Fibroblast of skin of left biceps (primary cell): ENCODE measurements around the gene KIZ.
"Not testable (repeated sequence)": the region's sequence is repeated elsewhere in the genome, so short reads cannot be mapped to it uniquely, and the experiment has no call there.

ENCODE experiments used
- DNase-seq, 2 experiments: peaks; one replicate each; pipeline ENCODE4 v3.0.0-alpha.2; 2013; ENCODE audit warnings: low read depth in 2 of 2

The KIZ gene

DNA sequence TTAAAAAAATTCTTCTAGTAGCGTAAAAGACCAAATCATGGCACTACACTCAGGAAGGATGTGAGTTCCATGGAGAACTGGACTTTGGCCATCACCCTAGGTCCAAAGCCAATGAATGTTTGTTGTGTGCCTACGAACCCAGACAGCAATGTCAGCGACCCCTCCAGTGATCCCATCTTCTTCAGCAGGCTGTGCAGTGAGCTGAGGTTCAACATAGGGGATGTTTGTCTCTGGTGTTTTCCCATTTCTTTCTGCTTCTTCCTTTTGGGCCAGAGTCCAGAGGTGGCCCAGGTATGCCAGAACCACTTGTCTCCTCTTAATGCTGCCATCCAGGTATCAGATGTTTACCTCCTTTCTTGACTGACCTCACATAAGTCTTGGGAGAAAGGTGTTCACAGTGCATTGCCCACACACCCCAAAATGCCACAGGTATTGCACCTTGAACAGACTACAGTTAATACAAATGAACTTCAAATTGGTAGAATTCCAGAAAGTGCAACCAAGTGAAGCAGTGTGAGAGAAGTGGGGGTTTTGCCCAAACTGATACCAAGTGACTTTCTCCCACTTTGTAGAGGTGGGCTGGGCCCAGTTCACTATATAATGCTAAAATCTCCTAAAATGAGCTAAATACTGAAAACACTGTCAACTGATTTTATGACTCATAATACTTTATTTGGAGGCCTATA is 14.1 kb downstream of the KIZ start:
- DNase-seq = no peak

DNA sequence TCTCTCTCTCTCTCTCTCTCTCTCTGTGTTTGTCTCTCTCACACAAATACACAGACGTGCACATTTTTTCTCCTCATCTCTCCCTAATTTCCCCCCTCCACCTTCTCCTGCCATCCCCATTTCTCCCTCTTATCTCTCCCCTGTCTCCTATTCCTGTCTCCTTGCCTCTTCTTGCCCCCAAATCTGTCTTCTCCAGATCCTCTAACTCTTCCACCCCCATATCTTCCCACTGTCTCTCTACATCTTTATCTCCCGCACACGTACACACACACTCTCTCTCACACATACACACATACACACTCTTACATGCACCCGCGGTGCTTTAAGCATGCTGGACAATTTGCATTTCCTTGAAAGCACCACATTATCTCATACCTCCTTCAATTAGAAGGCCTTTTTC is 15.9 kb downstream of the KIZ start:
- no peak for DNase-seq

DNA sequence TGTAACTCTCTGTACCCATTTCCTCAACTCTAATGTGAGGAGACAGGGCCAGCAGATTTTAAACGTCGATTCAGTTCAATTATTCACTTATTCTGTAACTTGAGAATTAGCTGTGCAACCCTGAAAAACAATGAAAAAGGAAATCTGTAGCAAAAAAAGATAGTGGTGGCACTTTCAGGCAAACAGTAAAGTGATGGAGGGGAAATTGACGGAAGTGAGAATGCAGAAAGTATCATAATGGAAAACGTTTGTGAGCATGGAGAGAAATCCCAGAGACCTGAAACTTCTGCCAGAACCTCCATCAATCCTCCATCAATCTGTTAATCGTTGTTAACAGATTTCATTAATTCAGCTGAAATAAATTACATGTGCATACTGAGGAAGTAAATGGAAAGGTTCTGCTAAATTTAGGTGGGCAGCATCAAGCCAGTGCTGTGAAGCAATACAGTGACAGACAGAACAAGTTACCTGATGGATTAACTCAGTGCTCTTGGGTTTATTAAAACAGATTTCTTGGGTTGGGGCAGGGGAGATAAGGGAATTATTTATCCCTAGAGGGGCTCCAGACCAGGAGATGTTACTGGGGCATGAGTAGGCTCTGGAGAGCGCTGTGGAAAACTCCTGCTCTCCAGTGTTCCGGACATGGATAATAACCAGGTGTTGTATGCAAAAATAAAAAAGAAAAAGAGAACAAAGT is 17.5 kb downstream of the KIZ start:
- DNase-seq = no peak

DNA sequence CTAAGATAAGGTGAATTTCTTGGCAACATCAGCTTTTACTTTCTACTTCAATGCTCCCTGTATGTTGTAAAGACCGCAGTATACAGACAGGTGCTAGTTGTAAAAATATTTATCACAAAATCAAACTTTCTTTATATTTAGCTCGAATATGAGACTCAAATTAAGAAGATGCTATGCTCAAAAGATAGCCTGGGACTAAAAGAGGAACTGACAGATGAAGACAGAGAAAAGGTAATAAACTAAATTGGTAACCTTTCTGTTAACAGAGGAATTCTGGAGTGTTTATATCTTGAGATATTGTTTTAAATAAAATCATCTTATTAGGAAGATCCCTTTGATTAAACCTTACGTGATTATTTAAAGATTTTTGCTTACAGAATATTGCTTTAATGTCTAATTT is 19.5 kb downstream of the KIZ start:
- DNase-seq = no peak

DNA sequence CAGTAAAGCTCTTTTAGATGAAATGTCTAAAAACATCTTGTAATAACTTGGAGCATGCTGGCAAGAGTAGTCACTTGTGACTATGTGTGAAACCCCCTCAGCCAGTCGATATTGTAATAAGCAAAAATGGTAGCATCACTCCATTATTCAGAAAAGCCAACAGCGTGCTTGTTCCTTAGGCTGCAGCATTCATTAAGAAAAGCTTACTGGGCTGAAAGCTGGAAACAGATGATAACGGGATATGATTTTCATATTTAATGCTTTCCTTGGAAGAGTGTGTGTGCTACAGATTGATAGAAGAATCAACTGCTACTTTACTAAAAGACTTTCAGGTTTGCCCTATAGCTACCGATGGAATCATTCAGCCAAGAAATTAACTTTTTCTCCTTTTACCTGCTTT is 20.3 kb downstream of the KIZ start:
- no peak for DNase-seq

DNA sequence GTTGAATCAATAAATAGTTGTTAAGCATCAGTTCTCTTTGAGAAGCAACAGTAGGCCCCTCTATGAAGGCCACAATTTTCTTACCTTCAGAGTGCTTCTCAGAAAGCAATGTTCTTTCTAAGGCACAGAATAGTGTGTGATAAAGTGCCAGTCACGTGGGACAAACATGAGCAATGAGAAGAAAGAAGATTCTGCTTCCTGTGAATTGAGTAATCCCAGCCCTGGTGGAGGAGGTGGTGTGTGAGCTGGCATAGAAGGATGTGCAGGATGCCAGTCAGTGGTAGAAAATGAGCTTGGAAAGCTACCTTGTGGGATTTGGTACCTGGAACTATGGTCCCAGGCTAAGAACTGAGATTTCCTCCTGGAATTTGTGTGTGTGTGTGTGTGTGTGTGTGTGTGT is 21.7 kb downstream of the KIZ start:
- no peak for DNase-seq

DNA sequence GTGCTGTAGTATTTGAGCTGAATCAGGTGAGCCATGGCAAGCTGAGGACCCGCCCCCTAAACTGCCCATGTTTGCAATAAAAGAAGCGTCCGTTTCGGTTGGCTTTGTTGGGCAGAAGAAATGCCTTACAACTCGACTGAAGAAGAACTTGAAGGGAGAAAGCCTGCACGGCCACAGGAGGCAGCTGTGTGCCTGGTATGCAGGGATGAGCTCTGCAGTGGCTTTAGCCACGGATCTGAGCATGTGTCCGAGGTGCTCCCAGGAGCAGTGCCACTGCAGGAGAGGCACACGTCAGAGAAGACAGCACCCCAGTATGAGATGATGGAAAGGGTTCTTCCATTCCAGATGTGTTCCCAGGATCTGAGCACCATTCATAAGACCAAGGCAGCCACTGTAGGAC is 23.5 kb downstream of the KIZ start:
- no peak for DNase-seq

DNA sequence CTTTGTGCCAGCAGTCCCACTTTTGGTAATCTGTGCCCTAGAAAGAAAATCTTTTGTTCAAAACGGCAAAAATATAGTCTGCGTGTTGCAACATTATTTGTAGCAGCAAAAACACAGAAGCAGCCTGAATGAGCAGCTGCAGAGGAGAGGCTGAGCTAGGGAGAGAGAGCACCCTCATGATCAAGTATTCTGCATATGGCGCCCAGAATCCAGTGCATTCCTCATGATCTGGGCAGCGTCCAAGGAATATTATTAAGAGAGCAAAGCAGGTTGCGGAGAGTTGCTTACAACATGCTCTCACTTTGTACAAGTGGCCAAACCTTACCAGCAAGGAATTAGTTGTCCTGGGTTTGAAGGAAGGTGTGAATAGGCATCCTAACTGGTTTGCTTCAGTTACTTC is 25.9 kb downstream of the KIZ start:
- DNase-seq = peak; percentile 11 to 13

DNA sequence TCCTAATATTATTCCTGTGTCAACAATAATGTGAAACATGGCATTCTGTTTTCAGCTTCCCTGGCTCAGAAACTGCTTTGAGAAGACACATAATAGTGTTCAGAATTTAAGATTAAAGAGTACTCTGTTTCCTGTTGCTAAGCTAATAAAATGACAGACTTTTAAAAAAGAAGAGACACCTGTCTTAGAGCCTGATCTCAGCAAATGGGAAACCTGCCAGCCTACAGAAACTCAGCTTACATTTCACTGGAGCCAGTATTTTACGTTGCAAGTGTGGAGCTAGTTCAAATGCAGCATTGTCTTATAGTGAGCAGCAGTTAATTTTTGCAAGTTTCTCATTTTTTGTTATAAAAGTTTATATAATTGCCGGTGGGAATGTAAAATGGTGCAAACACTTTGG is 28.8 kb downstream of the KIZ start:
- no peak for DNase-seq

DNA sequence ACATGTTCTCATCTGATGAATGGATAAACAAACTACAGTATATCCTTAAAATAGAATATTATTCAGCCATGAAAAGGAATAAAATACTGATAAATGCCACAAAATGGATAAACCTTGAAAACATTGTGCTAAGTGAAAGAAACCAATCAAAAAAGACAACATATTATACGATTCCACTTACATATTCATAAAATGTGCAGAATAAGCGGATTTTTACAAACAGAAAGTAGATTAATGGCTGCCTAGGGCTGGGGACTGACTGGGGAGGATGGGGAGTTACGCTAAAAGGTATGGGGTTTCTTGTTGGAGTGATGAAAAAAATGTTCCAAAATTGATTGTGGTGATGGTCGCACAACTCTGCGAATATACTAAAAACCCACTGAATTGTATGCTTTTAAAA is 29.4 kb downstream of the KIZ start:
- DNase-seq = no peak

DNA sequence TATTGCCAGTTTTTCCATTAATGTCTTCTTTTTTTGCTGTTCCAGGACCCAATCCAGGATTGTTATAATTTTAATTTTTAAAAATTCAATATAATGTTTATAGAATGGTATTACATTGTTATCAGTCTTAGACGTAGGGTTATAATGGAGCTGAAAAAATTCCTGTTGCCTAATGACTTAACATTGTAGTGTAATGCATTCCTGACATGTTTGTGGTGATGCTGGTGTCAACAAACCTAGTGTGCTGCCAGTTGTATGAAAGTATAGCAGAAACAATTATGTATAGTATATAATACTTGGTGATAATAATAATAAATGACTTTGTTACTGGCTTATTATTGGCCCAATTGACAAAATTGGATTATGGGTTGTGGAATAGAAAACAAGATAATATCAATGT is 30.4 kb downstream of the KIZ start:
- DNase-seq = peak; percentile 16 to 23

DNA sequence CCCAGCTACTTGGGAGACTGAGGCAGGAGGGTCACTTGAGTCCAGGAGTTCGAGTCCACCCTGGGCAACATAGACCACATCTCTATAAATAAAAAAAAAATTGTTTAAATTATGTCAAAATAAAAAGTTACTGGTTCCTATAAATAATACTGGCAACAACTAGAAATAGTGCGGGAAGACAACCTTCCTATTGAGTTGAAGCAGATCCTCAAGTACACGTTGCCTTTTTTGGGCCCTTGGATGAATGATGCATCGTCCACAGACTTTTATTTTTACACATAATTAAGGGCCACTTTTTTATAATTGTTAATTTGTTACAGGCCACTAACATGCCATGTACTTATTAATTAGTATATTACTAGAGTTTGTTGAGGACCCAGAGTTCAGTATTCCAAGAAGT is 31.1 kb downstream of the KIZ start:
- no peak for DNase-seq

DNA sequence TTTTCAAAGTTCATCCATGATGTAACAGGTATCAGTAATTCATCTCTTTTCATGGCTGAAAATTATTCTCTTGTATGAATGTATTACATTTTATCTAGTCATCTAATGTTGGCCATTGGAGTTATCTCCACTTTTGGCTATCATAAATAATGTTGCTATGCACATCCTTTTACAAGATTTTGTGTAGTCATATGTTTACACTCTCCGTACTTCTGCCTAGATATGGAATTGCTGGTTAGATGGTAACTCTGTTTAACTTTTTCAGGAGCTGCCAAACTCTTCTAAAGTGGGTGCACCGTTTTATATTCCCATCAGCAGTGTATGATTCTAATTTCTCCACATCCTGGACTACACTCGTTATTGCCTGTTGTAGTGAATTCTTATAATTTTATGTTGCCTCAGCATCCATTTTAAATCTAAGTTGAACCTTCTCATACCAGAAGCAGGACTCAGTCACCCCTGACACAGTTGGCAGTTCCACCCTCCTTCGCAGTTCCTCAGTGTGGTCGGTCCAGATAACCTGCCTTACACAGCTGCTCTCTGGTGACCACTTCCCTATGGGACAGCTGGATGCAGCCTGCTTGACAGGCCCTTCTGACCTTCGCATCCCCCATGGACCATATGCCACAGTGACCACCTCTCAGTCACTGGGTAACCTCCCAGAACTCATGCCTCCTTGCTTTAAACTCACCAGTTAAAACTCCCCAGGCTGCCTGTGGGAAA is 33.9 kb downstream of the KIZ start:
- DNase-seq = no peak

DNA sequence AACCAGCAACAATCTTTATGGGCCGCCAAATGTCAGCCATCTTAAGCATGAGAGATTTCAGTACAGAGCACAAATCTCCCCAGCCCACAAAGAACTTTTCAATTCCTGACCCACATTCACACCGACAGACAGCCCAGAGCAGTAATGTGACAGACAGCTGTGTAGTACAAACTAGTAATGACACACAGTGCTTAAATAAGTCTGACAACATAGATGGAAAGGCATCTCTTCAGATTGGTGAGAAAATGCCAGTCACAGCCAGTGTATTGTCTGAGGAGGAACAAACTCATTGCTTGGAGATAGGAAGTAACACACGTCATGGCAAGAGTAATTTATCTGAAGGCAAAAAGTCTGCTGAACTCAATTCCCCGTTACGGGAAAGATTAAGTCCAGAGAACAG is 36.0 kb downstream of the KIZ start:
- DNase-seq = no peak

DNA sequence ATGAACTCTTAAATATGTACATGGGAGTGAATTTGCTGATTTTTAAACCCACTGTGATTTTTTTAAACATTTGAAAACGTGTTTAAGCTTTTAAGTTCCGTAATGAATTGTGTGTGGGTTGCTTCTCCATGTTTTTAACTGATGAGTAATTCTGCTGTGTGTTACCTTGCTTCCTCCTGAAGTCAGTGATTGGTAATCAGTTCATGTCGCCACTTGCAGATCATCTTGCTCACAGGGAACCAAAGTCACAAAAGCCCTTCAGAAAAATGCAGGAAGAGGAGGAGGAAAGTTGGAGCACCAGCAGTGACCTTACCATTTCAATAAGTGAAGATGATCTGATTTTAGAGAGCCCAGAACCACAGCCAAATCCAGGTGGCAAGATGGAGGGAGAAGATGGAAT is 36.7 kb downstream of the KIZ start:
- DNase-seq = no peak

DNA sequence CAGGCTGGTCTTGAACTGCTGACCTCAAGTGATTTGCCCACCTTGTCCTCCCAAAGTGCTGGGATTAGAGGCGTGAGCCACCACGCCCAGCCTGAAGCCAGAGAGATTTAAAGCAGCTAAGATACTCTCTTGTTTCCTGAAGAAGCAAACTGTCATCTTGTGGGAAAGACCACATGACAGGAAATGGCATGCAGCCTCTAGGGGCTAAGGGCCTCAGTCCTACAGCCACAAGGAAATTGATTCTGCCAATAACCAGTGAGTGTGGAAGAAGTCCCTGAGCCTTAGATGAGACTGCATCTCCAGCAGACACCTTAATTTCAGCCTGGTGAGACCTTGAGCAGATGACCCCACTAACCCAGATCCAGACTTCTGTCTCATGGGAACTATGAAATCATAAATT is 40.9 kb downstream of the KIZ start:
- DNase-seq = no peak

DNA sequence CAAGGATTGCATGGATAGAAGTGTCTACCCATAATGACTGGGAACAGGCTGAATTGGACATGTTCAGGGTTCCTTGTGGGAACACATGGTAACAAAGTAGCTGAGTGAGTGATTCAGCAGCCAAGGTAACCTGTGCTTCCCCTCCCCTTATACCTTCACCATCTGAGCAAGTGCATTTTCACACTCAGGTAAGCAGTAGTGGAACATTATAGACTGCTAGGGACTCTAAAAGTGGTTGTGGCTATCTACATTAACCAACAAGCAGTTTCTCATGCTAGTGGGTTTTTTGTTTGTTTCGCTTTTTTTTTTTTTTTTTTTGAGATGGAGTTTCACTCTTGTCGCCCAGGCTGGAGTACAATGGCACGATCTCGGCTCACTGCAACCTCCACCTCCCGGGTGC is 41.4 kb downstream of the KIZ start:
- no peak for DNase-seq

DNA sequence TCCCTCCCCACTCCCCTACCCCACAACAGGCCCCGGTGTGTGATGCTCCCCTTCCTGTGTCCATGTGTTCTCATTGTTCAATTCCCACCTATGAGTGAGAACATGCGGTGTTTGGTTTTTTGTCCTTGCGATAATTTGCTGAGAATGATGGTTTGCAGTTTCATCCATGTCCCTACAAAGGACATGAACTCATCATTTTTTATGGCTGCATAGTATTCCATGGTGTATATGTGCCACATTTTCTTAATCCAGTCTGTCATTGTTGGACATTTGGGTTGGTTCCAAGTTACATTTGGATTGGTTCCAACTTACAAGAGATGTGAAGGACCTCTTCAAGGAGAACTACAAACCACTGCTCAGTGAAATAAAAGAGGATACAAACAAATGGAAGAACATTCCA is 42.2 kb downstream of the KIZ start:
- DNase-seq = not testable (repeated sequence)

DNA sequence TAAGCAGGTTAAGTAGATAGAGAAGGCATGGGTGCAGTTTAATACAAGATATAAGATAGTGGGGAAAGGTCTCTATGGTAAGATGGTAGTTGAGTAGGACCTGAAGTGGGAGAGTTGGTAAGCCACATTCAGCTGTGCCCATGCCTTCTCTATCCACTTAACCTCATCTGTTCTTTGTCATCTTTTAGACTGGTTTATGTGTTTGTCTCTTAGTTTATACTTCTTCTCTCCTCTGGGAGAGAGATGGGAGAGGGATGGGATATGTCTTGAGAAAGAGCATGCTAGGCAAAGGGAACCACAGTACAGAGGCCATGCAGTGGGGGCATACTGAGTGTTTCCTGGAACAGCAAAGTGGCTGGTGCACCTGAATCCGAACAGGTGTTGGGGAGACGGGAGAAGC is 46.7 kb downstream of the KIZ start:
- DNase-seq = no peak

DNA sequence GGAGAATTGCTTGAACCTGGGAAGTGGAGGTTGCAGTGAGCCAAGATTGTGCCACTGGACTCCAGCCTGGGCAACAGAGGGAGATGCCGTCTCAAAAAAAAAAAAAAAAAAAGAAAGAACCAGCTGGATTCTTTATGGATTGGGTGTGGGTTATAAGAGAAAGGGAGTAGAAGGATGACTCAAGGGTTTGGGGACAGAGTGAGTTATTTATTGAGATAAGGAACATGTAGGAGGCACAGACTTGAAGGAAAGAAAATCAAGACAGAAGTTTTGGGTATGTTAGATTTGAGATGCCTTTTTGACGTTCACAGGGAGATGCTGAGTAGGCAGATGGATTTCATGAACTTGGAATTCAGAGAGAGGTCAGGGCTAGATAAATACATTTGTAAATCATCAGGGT is 47.6 kb downstream of the KIZ start:
- no peak for DNase-seq

DNA sequence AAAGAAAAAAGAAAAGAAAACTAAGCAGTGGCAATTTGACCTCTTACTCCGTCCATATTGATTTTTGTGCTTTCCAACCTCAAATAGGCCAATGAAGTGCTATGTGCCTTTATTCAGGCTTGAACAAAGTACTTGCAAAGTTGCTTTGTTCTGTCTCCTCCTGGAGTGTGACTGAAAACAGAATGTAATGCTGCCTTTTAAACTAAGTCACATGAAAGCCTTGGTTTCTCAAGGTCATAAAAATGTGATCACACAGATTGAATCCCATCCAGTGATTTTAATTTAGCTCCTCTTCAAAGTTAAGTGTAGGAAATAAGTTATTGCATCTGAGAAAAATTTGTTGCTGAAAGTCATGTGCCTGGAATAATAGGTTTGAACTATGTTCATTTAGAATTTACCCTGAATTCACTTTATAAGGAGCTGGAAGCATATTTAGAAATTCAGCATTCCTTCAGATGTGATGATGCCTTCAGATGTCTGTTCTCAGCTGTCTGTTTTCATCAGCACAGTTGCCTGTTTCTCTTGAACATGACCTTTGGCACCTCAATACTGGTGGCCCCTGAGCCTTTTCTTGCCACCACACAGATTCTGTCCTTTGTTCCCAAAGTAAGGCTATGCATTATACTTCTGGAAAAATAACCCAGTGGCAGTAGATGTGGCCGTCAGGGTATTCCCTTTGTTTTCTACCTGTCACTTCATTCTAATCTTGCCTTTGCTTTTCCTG is 48.8 kb downstream of the KIZ start:
- no peak for DNase-seq

DNA sequence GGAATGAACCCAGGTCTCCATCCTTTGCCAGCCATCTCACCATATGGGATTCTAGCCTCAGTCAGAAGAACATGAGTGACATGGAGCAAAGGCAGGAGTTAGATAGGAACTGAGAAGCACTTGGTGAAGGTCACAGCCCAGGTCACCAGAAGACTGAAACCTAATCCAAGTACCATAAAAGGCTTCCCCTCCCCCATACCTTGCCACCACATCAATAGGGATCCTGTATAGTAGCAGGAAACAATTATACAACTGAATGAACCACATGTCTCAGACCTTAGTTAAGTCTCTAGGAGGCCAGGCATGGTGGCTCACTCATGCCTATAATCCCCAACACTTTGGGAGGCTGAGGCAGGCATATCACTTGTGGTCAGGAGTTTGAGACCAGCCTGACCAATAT is 49.6 kb downstream of the KIZ start:
- DNase-seq = no peak

DNA sequence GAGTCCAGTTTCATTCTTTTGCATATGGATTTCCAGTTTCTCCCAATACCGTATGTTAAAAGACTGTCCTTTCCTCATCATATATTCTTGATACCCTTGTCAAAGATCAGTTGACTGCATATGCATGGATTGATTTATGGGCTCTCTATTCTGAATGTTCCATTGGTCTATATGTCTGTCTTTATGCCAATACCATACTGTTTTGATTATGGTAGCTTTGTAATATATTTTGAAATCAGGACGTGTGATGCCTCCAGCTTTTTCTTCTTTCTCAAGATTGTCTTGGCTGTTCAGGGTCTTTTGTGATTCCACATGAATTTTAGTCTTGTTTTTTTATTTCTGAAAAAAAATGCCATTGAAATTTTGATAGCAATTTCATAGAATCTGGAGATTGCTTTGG is 51.9 kb downstream of the KIZ start:
- DNase-seq = no peak
